HG02970 (cell line): ENCODE data around the gene E2F1.

ENCODE experiments used
- ATAC-seq: cut with Tn5 transposase; IDR thresholded peaks from one replicate; pipeline ENCODE4 v1.9.1; 2021; ENCODE audit warnings: mild to moderate bottlenecking, moderate library complexity, moderate number of reproducible peaks; ENCODE audit not compliant: unreplicated experiment, low FRiP score

Gene E2F1

GRCh38 chr20:33660685-33661058 is 25.5 kb downstream of the E2F1 start:
- no peak for ATAC-seq

- no peak for ATAC-seq
These were observed 26.0 kb downstream of the E2F1 start for GRCh38 chr20:33660035-33660684.

GRCh38 chr20:33659341-33660034 is 26.7 kb downstream of the E2F1 start:
- ATAC-seq: no peak

GRCh38 chr20:33658929-33659328 is 27.3 kb downstream of the E2F1 start:
- ATAC-seq: no peak

GRCh38 chr20:33658510-33658909 is 27.7 kb downstream of the E2F1 start:
- ATAC-seq: no peak

GRCh38 chr20:33657704-33658095 is 28.5 kb downstream of the E2F1 start:
- ATAC-seq: no peak

GRCh38 chr20:33656783-33657703 is 29.1 kb downstream of the E2F1 start:
- no peak for ATAC-seq

- ATAC-seq: no peak
These were observed 30.0 kb downstream of the E2F1 start for GRCh38 chr20:33656010-33656782.

GRCh38 chr20:33655164-33655563 is 31.0 kb downstream of the E2F1 start:
- no peak for ATAC-seq

GRCh38 chr20:33654680-33655161 is 31.5 kb downstream of the E2F1 start:
- ATAC-seq: no peak

GRCh38 chr20:33653900-33654596 is 32.1 kb downstream of the E2F1 start:
- no peak for ATAC-seq

- ATAC-seq: no peak
These were observed 32.8 kb downstream of the E2F1 start for GRCh38 chr20:33653218-33653899.

GRCh38 chr20:33651562-33652048 is 34.6 kb downstream of the E2F1 start:
- no peak for ATAC-seq

- no peak for ATAC-seq
These were observed 35.2 kb downstream of the E2F1 start for GRCh38 chr20:33650753-33651561.

GRCh38 chr20:33650111-33650752 is 36.0 kb downstream of the E2F1 start:
- ATAC-seq: no peak

GRCh38 chr20:33649201-33649681 is 36.9 kb downstream of the E2F1 start:
- ATAC-seq: no peak

- no peak for ATAC-seq
These were observed 37.7 kb downstream of the E2F1 start for GRCh38 chr20:33648396-33649004.
